CD4-positive, alpha-beta T cell treated with Interleukin-10 for 1 hour (primary cell): ENCODE measurements around the gene STX8.

Experiments used
- DNase-seq: peaks from one replicate; pipeline ENCODE4 v3.0.0-alpha.2; 2020

The STX8 gene

DNA sequence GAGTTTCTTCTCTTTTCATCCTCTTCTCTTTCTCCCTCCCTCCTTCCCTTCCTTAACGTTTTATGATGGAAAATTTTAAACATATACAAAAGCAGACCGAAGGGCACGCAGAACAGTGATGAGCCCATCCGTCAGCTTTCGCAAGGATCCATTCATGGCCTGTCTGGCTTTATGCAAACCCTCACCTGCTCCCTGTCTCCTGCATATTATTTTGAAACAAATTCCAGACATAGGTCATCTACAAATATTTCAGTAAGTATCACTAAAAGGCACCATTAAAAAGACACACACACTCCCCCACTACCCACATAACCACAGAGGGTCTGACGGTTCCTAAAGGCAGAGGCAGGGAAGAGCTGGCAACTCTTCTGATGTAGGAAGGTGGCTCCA lies 319.3 kb downstream of the STX8 start:
- DNase-seq: no peak

DNA sequence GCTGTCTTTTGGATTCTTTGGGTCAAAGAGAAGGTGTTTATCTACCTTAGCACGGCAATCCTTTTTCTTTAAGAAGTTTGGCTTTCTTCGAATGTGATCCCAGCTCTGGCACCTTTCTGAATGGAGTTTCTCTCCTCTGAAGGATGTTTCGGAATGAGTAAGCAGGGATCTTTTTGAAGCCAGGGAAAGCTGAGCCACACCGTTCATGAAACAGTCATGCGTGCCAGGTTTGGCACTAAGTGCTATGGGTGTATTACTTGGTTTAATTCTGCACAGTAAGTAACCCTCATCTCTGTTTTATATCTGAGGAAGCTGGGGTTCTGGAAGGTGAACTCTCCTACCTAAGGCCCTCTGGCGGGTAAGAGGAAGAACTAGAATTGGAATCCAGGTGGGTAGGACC lies 319.8 kb downstream of the STX8 start:
- no peak for DNase-seq

DNA sequence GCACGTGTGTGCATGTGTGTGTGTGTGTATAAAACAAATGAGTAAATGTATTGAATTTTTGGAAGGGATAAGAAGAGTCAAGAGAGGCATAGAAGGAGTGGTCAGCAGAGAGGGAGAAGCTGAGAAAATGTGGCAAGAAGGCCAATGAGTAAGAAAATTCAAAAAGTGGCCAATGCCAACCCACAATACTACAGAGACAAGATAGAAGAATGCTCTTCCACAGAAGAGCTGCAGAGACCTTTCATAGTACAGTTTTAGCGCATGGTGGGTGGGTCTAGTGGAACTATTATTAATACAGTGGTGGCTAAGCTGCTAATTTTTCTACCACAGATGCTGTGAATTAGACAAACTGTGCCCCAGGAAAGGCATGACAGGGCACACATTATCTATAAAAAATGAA lies 320.8 kb downstream of the STX8 start:
- no peak for DNase-seq

DNA sequence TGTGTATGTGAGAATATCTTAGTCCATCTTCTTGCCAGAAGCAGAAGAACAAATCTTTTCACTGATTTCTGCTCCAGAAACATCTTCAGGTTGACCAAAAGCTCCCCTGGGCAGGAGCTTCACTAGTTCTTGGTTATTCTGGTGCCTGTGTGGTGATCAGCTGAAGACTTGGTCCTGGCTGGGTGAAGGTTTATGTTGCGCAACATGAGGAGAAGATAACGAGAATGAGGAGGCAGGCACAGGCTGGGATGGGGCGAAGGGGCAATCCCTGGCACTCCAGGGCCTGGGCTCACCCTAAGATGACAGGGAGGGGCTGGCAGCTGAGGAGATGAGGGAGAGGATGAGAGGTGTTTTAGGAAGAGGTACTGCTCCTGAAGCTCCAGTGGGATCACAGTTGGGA lies 322.3 kb downstream of the STX8 start:
- no peak for DNase-seq

DNA sequence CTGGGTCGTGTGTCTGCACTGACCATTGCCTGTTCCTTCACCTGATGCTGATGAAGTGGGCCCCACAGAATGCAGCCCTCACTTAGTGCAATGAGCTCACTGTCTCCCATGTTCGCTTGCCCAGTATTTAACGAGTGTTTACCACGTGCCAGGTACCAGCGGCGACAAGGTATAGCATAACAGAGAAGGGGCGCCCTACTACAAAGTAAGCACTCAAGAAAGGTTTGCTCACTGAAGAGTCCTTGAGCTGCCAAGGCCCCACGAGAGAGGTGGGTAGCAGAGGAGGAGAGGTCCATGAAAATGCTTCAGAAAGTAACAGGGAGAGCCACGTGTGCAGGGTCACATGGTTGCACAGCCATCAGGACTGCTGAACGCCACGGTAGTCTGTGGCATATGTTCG lies 324.3 kb downstream of the STX8 start:
- no peak for DNase-seq

DNA sequence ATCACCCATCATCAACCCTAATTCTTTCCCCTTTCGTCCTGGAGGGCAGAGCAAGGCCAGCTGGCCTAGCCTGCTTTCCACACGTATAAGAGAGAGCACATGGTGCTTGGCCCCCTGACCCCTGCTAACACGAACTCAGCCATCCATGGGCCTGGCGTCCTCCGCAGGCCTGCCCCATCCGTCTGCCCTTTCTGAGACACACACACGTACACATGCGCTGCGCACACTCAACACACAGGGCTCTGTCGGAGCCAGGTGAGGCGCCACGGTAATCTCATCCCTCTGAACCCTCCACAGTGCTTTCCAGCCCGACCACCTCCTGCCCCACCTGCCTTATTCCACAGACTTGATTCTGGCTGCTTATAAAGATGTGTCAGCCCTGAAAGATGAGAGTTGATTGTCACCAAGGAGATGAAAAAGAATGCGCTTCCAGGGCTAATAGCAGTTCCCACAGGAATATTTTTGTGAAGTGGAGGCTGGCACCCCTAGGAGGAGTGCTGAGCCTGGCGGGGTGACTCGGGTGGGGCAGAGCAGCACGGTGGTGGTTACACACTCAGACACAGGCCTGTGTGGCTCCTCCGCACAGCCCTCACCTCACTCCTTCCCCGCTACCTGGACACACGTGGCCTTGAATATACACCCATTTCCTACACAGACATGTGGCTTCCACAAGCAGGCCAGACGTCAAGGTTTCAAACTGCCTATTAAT lies 326.2 kb downstream of the STX8 start:
- no peak for DNase-seq

DNA sequence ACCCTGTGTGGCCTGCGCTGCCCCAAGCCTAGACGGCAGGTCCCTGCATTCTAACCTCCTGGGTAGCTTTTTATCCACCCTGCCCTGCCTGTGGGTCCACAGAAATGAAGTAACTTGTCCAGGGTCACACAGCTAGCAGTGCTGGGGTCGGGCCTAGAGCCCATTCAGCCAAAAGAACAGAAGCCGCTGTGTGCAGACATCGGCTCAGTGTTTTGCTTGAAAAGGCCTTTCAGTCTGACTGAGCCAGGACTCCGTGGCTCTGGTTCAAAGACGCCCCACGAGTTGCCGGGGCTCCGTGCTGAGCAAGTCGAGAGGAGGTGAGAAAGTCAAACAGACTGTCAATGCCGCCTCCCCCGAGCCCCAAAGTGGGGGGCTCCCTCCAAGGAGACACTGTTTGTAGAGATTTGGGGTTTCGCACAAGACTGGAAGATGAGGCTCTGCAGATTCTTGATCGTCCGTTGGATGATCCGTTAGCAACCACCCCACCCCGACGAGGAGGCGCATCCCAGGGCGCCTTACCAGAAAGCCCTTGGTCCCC lies 328.1 kb downstream of the STX8 start:
- no peak for DNase-seq

DNA sequence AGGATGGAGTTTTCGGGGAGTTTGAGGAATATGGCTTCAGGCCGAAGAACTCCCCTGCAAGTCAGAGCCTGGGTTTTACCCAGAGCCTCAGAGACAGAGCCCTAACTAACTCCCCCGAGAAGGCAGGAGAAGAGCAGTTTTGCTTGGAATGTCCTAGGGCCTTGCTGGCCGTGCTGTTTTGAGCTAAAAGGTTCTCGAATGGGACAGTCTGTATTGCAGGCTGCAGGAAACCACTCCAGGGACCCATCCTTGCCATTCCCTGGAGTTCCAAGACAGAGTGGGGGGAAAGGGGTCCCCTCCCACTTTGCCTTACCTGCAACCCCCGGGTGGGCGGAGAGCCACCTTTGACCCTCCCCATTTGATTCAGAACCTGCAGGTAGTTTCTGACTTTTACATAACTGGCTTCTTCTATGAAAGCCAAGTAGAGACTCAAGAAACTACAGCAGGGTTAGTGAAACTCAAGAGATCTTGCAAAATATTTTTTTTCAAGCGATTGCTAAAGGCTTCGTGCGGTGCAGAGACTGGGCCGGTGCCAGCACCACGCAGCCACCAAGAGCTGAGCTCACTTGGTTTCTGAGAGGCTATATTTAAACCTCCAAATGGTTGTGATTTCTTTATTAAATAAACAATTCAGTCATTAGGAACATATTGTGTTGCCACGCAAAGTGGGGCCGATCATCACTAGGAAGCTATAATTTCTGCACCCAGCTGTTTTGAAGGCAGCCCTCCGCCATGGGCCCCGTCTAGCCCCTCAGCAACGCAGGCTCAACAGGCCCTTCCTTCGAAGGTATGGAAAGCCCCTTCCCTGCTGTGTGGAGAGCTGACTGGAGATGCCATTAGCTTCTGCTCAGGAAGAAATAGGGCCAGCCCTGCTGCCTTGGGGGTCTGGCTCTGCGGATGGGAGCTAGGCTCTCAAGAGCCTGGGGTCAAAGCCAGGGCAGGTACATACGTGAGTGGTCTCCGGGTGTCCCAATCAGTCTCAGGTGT lies 331.3 kb downstream of the STX8 start:
- DNase-seq: no peak

DNA sequence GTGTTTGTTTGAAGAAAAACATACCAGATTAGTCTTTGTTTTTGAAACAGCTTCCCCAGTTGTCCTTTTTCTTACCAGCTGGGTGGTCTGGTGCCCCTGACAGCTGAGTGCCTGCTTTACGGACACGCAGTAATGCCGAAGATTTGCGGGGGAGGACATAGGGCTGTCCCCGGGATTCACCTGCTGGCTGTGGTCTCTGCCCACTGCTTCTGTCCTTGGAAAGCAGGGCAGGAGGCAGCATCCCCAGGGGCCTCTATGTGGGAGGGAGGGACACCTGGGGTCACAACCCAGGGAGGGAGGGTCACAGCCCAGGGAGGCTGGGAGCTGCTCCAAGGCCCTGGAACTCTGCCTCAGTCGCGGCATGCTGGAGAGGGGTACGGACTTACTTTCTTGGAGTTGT lies 332.6 kb downstream of the STX8 start:
- no peak for DNase-seq

DNA sequence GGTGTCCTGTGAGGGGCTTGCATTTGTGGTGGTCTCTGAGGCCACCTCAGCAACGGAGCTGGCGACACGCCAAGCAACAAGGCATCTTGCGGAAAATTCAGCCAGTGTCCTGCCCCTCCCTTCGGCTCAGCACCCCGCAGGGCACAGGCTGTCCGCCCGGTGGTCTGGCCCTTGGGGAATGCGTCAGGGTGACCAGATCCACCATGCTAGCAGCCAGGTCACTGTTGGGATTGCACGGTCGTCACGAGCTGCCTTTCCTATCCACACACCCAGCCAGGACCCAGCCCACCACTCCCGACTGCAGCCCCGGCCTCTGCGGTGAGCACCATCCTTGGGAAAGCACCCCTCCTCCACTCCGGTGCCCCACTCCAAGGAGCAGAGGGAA lies 333.1 kb downstream of the STX8 start:
- DNase-seq: no peak

DNA sequence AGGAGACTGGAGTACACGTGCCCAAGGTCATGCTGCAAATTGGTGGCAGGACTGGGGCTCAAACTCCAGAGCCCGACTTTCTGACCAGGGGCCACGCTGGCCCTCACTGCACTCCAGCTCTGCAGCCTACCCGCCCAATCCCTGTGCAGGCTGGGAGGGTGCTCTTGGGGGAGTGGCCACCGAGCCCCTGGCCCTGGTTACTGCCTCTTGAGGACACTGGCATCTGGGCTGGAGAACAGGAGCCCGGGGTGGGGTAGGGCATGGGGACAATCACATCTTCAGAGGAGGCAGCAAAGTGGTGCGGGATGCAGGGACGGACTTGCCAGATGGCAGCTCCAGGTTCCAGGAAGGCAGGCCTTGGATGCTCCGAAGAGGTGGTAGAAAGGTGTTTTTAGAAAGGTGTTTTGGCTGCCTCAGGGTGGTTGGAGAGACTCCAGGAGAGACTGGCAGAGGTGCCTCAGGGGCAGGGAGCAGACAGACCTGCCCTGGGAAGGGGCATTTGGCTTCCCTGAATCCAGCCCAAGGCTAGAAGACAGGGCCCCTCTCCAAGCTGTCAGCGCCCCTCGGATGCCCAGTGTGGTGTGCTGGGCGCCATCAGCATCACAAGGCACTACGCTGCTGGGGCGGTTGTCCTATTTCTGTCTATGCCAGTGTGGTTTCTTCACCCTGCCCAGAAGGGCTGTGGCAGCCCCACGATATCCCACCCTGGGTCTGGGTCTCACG lies 333.7 kb downstream of the STX8 start:
- DNase-seq: no peak

DNA sequence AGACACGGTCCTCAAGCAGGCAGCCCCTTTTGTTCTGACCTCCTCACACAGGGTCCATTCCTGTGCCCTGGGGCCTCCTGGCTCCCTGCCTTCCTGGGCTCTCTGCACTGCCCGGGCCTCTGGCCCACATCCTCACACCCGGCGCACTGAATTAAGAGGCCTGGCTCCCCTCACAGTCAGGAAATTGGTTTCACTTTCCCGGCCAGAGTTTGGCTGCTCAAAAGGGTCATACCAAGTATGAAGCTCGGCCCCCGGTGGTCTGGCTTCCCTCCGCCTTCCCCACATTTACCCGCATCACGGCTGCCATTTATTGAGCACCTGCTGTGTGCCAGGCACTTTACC lies 334.3 kb downstream of the STX8 start:
- no peak for DNase-seq

DNA sequence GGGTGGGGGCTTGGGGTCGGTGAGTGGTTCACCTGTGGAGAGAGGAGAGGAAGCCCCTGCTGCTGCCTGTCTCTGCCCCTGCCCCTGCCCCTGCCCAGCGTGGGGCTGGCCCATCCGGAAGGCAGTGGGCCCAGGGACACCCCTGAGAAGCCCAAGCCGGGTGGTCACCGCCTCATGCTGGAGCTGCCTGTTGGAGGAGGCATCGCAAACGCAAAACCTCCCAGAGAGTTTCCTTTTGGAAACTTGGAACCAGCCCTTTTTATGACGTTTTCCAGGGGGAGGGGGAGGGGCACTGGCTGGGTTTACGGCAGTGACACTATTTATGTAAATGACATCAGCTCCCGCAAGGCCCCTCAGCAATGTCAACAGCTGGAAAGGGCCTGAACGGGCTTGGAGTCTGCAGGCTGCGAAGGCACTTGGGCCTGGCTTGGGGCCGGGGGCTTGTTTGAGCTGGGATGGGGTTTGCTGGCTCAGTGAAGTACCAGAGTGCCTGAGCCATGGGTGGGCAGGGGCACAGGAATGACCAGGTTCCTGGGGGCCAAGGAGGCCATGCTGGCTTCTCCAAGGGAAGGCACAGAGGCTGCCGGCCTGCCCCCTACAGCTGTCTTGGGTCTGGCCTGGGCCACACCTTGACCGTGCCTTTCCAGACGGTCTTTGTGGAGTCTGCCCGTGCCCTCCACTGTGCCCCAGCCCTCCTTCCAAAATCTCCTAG lies 334.8 kb downstream of the STX8 start:
- DNase-seq: no peak

DNA sequence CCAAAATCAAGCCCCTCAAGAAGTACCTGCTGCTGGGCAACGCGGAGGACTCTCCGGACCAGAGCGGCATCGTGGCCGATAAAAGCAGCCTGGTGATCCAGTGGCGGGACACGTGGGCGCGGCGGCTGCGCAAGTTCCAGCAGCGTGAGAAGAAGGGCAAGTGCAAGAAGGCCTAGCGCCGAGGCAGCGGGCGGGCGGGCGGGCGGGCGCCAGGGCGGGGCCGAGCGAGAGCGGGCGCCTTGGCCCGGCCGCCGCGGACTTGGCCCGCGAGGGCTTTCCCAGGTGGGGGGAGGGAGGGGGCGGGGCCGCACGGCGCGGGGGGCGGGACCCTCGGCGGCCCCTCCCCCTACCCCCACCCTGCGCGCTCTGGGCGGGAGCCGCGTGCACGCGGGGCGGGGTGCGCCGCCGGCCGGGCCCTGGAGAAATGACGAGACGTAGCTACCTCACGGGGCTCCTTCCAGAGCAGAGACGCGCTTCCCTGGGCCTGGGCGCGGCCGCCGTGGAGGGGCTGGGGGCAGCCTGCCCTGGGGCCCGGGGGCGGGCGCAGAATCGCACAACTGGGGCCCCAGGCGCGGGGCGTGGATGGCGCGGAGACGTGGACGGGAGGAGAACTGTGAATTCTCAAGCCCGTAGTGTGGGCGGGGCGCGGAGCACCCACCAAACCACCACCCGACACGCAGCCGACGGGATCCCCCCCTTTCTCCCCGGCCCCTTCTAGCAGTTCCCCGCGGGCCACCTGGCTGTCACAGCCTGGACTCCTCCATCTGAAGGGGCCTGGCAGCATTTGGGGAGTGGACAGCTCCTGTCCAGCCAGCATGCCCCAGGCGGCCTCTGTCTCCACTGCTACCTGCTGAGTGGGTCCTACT lies 335.6 kb downstream of the STX8 start:
- DNase-seq: peak; percentile 80

DNA sequence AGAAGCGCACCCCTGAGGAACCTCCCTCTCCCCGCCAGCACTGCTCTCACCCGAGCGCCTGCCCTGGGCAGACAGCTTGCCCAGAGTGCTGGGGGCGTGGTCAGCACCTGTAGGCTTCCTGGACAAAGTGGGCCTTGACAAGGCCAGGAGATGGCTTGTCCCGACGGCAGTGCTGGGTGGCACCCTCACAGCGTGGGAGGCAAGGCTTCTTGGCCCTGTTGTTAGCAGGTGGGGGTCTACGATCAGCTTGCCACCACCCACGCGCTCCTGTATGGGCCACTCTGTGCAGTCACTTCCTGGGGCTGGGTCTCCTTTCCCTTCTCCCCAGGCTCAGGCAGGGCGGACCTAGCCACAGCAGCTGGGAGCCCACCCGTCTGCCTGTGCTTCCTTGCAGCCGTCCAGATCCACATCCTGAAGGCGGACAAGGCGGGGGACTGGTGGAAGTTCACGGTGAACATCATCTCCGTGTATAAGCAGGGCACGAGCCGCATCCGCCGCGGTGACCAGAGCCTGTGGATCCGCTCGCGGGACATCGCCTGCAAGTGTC lies 336.3 kb downstream of the STX8 start:
- DNase-seq: peak; percentile 13

DNA sequence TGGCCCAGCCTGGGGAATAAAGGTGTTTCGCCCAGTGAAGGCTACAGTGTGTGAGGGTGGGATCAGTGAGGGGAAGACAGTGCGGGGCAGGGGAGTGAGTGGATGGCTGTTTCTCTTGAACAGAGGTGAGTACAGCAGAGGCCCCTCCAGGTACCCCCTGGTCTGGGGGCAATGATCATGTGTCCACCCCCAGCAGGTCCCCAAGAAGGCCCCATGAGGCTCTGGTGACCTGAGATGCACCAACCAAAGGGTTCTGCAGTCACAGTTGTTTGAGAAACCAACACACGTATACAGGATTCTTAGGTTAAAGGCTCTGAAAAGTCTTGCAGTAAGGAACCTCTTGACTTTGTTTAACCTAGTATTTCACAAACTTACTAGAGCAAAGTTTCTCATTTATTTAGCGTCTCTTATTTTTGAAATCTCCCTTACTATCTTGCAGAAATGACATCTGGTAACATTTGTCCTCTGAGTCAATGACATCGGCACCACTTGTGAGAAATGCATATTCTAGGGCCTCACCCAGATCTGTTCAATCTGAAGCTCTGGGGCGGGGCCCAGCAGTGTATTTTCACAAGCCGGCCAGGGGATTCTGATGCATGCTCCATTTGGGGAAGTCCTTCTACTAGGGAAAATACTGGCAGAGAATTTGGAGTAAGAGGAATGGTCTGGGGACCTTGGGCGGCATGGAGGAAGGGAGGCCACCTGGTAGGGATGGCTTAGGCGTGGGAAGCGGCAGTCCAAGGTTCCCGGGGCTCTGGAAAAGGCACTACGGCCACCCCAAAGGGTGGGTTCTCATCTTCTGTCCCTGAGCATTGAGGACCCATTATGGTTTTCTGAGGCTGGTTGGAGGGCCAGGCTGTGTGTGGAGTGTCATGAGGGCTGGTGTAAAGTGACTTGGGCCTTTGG lies 337.0 kb downstream of the STX8 start:
- DNase-seq: no peak

DNA sequence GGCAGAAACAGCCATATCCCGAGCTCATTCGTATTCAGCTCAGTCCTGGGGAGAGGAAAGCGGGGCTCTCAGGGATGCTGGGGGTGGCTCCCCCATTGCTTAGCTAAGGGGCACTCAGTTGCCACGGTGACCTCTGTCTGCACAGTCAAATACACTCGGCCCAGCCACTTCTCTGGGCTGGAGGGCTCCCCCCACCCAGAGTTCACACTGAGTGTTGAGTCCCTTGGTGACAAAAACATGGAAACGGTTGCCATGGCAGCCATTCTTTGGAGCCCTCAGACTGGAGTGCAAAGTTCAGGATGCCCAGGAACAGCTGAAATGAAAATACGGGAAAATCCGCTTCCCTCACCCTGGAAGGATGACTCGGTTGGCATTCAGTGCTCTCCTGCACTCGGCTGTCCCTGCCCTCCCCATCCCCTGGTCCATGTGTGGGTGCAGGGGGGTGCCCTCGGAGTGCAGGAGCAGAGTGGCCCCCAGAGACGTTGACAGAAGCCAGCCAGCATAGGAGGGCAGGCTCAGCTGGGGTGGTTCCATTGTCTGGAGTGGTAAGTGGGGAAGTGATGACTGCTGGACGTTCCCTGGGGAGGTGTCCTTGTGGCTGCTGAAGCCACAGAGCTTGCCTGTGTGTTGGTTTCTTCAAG lies 337.8 kb downstream of the STX8 start:
- DNase-seq: no peak

DNA sequence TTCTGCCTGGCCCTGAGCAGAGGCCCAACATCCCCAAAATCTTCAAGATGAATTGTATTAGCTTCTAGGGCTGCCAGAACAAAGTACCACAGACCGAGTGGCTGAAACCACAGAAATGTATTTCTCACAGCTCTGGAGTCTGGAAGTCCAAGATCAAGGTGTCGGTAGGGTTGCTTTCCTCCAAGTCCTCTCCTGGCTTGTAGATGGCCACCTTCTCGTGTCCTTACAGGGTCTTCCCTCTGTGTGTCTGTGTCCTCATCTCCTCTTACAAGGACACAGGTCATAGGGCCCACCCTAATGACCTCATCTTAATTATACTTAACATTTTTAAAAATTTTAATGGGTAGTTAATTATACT lies 338.6 kb downstream of the STX8 start:
- no peak for DNase-seq

DNA sequence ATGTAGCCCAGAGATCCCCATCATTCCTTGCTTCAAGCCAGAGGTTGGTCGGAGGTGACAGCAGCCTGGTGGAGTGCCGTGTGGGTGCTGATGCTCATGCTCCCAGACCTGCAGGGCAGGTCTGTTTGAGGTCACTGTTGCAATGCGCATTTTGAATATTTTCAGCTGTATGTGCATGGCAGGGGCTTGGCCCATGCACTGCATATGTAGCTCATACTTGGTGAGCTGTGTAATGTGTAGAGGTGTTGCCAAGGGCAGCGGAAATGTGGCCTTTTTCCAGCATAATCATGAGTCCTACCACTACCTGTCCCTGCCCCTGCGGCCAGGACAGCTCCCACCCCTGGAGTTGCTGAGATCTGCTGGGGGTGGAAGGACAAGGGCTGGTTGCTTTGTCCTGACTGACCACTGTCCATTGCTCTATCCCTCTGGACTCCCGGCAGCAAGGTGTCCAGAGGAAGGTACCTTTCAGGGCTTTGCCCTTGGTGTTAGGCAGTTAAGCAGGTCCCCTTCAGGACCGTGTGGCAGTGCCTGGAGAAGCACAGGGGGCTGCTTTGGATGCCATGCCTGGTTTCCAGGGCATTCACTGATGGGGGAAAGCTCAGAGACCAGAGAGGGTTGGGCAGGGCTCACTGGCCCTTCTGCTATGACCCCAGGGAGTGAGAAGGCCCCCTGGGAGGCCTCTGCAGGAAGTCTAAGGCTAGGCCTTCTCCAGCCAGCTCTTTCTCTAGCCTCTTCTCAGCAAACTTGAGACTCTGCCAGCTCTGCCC lies 339.2 kb downstream of the STX8 start:
- no peak for DNase-seq
